Inflammatory macrophage treated with lipopolysaccharide for 4 hours (primary cell): Measurements from ENCODE around the gene ARHGDIB.

Experiments used
- DNase-seq: peaks from one replicate; pipeline ENCODE4 v3.0.0-alpha.2; 2020

Gene ARHGDIB

GRCh38 chr12:14961466-14962152 lies at the start of gene ARHGDIB:
ARHGDIB (minus strand) TSS chr12:14961601; CDS start chr12:14950712, 10,889 bp downstream.
- DNase-seq: peak; percentile 67

GRCh38 chr12:15011162-15011561 lies 49.8 kb upstream of the ARHGDIB start:
- DNase-seq: no peak

GRCh38 chr12:15007551-15007950 lies 46.1 kb upstream of the ARHGDIB start:
- DNase-seq: no peak

- DNase-seq: no peak
Measured at GRCh38 chr12:15005064-15005463, 43.7 kb upstream of the ARHGDIB start.

- DNase-seq: no peak
Measured at GRCh38 chr12:15004421-15004820, 43.0 kb upstream of the ARHGDIB start.

- no peak for DNase-seq
Measured at GRCh38 chr12:15001733-15002382, 40.5 kb upstream of the ARHGDIB start.

GRCh38 chr12:15000575-15000974 lies 39.2 kb upstream of the ARHGDIB start:
- DNase-seq: no peak

GRCh38 chr12:14999695-15000365 lies 38.4 kb upstream of the ARHGDIB start:
- no peak for DNase-seq

GRCh38 chr12:14999021-14999694 lies 37.8 kb upstream of the ARHGDIB start:
- no peak for DNase-seq

- no peak for DNase-seq
Measured at GRCh38 chr12:14997998-14998397, 36.6 kb upstream of the ARHGDIB start.

GRCh38 chr12:14995583-14996425 lies 34.4 kb upstream of the ARHGDIB start:
- DNase-seq: peak; percentile 62

GRCh38 chr12:14994610-14995009 lies 33.2 kb upstream of the ARHGDIB start:
- no peak for DNase-seq

GRCh38 chr12:14993537-14994266 lies 32.3 kb upstream of the ARHGDIB start:
- DNase-seq: peak; percentile 74

- no peak for DNase-seq
Measured at GRCh38 chr12:14993117-14993516, 31.7 kb upstream of the ARHGDIB start.

- DNase-seq: peak; percentile 54
Measured at GRCh38 chr12:14992673-14993072, 31.3 kb upstream of the ARHGDIB start.

- peak; percentile 28 for DNase-seq
Measured at GRCh38 chr12:14991069-14991468, 29.7 kb upstream of the ARHGDIB start.

- DNase-seq: peak; percentile 27
Measured at GRCh38 chr12:14989790-14990189, 28.4 kb upstream of the ARHGDIB start.

- peak; percentile 89 for DNase-seq
Measured at GRCh38 chr12:14988035-14988434, 26.6 kb upstream of the ARHGDIB start.

- DNase-seq: no peak
Measured at GRCh38 chr12:14986449-14986848, 25.0 kb upstream of the ARHGDIB start.

GRCh38 chr12:14984766-14985285 lies 23.4 kb upstream of the ARHGDIB start:
- DNase-seq: peak; percentile 65

- peak; percentile 25 for DNase-seq
Measured at GRCh38 chr12:14984036-14984435, 22.6 kb upstream of the ARHGDIB start.
